ENCODE data around the gene EFCAB5. TPM values are rescaled to one million over a fixed set of nuclear protein-coding genes. Genes with fewer than 3 reads are reported as not detected.
"Not testable (repeated sequence)": the region's sequence is repeated elsewhere in the genome, so short reads cannot be mapped to it uniquely, and the experiment has no call there.

EFCAB5 gene
- total and polyA plus RNA-seq, 12 donors = 0.06 to 0.52 (median 0.15) TPM; not detected in 8

- H3K4me1 ChIP-seq = peaks cover 3 to 48% (median 29%) of the 10 kb centered on the region in 9 donors
- no peak for TF ChIP-seq CTCF (IDR thresholded peaks at IDR 0.05)
- intact Hi-C loops (cut with DNase I) = loop anchor here in 2 of 10 donors (5.0 kb wide), 2 partner anchors 220 to 225 kb away; no protein-coding TSS in a partner anchor
- H3K27ac ChIP-seq = peak within 1 kb of the TSS; percentile 88 to 98 (median 94)
- peak within 1 kb of the TSS; percentile 60 to 85 (median 71) for H3K4me3 ChIP-seq
- peaks cover 0 to 34% (median 0%) of the 10 kb centered on the region in 9 donors for H3K36me3 ChIP-seq
- DNase-seq = peak; percentile 96
- 0% methylated on average over 47 of the region's 47 CpGs for WGBS, 2 donors
- no peaks in the 10 kb centered on the region for H3K27me3 ChIP-seq
- ATAC-seq = peak; percentile 96 to 100 (median 99)
- H3K9me3 ChIP-seq = no peaks in the 10 kb centered on the region
These were observed 175.5 kb downstream of the EFCAB5 start, which contains the start of gene NSRP1 for GRCh38 chr17:30116661-30117551. Gene NSRP1 (plus strand): TSS chr17:30116816. CDS start chr17:30116844, 28 bp downstream.

GRCh38 chr17:30117675-30118081, 176.2 kb downstream of the EFCAB5 start:
- H3K27ac ChIP-seq = peak overlapping the region in 9 of 10 donors; percentile 88 to 98 (median 95)
- ATAC-seq (no peak), DNase-seq (no peak)
- TF ChIP-seq CTCF (IDR thresholded peaks at IDR 0.05) = no peak
- WGBS, 2 donors = 12 to 21% methylated on average over 5 of the region's 5 CpGs
- H3K9me3 ChIP-seq = no peaks in the 10 kb centered on the region
- H3K36me3 ChIP-seq = peaks cover 0 to 41% (median 0%) of the 10 kb centered on the region in 9 donors
- intact Hi-C loops (cut with DNase I) = loop anchor here in 2 of 10 donors (5.0 kb wide), 2 partner anchors 220 to 225 kb away; no protein-coding TSS in a partner anchor
- H3K4me1 ChIP-seq = peaks cover 3 to 50% (median 29%) of the 10 kb centered on the region in 9 donors
- H3K4me3 ChIP-seq = peak overlapping the region in 9 of 10 donors; percentile 60 to 85 (median 69)
- H3K27me3 ChIP-seq = no peaks in the 10 kb centered on the region

- intact Hi-C loops (cut with DNase I) = loop anchor here in 2 of 10 donors (5.0 kb wide), 2 partner anchors 219 to 224 kb away; no protein-coding TSS in a partner anchor
- not testable (repeated sequence) for DNase-seq, ATAC-seq, H3K27me3 ChIP-seq, H3K27ac ChIP-seq, H3K9me3 ChIP-seq
- 93 to 94% methylated on average over 7 of the region's 7 CpGs for WGBS, 2 donors
- peak overlapping the region in 1 of 10 donors; percentile 69 for H3K4me3 ChIP-seq
- peaks cover 3 to 50% (median 29%) of the 10 kb centered on the region in 9 donors for H3K4me1 ChIP-seq
- H3K36me3 ChIP-seq = peaks cover 0 to 50% (median 0%) of the 10 kb centered on the region in 9 donors
These were observed 177.2 kb downstream of the EFCAB5 start for GRCh38 chr17:30118635-30119034.

GRCh38 chr17:30124273-30124796, 182.9 kb downstream of the EFCAB5 start:
- no peak for ATAC-seq
- DNase-seq = no peak
- Histone ChIP-seq H3K36me3 (peaks cover 0 to 92% (median 4%) of the 10 kb centered on the region in 9 donors), H3K4me1 (peaks cover 0 to 45% (median 17%) of the 10 kb centered on the region in 9 donors), H3K27ac (no peak overlapping the region), H3K27me3 (no peaks in the 10 kb centered on the region), H3K4me3 (no peak overlapping the region), H3K9me3 (no peaks in the 10 kb centered on the region)
- 93% methylated on average over 4 of the region's 4 CpGs for WGBS, 2 donors
- intact Hi-C loops (cut with DNase I) = loop anchor here in 4 of 10 donors (5.0 to 10.0 kb wide), 3 partner anchors 150 to 210 kb away; partner anchors contain the start of gene TMIGD1 (in 1 of the 4)
- no peak for TF ChIP-seq CTCF (IDR thresholded peaks at IDR 0.05)
